GM18505 (cell line): ENCODE measurements around the gene TAC4.
"Not testable (repeated sequence)": the region's sequence is repeated elsewhere in the genome, so short reads cannot be mapped to it uniquely, and the experiment has no call there.

Source experiments
- ATAC-seq: cut with Tn5 transposase; IDR thresholded peaks from one replicate; pipeline ENCODE4 v1.9.1; 2021; ENCODE audit not compliant: unreplicated experiment
- POLR2A ChIP-seq: IDR thresholded peaks from 4 replicates; pipeline ENCODE4 v1.6.1; 2011; ENCODE audit warnings: borderline replicate concordance; ENCODE audit not compliant: insufficient read depth, insufficient read length; ENCODE audit errors: extremely low read depth

TAC4 gene

GRCh38 chr17:49846938-49847712 is 744 bp downstream of the TAC4 start:
- no peak for ATAC-seq
- no peak for TF ChIP-seq POLR2A

DNA sequence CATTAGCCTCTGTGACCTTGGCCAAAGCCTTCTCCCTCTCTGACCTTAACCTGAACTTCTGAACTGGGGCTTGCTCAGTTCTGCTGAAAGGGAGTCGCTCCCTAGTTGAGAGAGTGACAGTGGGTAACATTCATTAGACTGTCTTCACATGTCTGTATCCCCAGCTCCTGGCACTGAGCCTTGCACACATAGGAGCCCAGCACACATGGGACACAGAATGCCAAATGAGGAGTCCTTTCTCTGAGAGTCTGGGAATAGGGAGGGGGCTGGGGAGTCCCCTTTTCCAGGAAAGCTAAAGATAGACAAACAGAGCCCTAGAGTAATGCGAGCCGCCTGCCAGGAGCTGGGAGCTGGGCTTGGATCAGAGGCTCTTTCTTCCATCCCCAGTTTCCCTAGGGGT is 2.5 kb downstream of the TAC4 start:
- ATAC-seq: no peak
- TF ChIP-seq POLR2A: no peak

DNA sequence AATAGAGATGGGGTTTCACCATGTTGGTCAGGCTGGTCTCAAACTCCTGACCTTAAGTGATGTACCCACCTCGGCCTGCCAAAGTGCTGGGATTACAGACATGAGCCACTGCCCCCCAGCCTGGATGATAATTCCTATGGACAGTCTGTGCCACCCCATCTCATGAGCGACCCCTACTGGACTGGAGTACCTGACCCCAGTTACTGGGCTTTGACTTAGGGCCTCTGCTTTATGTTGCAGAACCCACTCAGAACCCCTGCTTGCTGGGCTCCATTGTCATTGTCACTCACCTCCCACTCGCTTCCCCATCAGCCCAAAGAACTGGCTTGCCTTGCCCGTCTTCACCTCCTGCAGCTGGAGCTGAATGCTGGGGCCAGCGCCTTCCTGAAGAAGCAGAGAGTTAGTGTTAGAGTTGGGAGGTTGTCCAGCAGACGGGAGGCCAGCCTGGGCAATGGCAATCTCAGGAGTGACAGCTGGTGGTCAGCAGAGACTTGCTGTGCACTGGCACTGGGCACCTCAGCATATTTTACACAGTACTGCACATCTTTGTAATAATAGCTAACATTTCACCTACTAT is 4.0 kb downstream of the TAC4 start:
- ATAC-seq: no peak
- no peak for TF ChIP-seq POLR2A

GRCh38 chr17:49842846-49843245 is 5.0 kb downstream of the TAC4 start:
- no peak for ATAC-seq
- no peak for TF ChIP-seq POLR2A

- TF ChIP-seq POLR2A: no peak
- ATAC-seq: no peak
These were observed 5.5 kb downstream of the TAC4 start for GRCh38 chr17:49842371-49842770.

- no peak for ATAC-seq
- TF ChIP-seq POLR2A: no peak
These were observed 6.3 kb downstream of the TAC4 start for GRCh38 chr17:49841548-49841947.

DNA sequence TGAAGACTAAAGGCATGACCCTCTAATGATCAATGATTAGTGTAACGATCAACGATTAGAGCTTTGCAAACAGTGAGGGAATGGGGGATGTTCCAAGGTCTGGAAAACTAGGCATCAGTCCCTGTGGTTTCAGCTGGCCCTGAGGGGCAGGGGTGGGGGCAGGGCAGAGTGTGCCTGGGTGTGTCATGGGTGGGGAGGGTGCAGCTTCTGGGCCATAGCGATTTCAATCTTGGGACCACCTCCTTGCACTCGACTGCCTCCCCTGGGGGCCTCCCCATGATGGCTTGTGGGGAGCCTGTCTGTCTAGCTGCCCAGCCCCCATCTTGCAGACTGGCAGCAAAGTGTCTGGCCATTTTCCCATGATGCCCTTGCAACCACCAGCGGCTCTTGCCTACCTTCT is 8.4 kb downstream of the TAC4 start:
- no peak for TF ChIP-seq POLR2A
- no peak for ATAC-seq

GRCh38 chr17:49836111-49837030 is 11.5 kb downstream of the TAC4 start:
- TF ChIP-seq POLR2A: no peak
- ATAC-seq: no peak

GRCh38 chr17:49835472-49835871 is 12.4 kb downstream of the TAC4 start:
- no peak for TF ChIP-seq POLR2A
- no peak for ATAC-seq

DNA sequence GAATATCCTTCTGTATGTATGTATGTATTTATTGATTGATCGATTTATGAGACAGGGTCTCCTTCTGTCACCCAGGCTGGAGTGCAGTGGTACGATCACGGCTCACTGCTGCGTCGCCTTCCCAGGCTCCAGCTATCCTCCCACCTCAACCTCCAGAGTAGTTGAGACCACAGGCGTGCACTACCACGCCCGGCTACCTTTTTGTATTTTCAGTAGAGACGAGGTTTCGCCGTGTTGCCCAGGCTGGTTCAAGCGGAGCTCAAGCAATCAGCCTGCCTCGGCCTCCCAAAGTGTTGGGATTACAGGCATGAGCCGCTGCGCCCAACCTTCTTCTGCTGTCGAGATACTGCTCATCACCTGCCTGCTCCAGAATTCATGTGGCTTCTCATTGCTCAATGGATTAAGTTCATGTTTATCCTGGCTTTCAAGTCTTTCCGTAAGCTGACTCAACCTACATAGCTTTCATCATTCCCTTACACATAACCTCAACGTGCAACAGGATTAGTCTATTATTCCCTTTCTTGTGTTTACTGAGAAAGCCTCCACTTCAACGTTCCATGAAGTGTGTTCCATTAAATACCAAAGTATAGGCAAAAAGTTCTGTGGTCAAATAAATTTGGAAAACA is 13.6 kb downstream of the TAC4 start:
- no peak for ATAC-seq
- TF ChIP-seq POLR2A: no peak

DNA sequence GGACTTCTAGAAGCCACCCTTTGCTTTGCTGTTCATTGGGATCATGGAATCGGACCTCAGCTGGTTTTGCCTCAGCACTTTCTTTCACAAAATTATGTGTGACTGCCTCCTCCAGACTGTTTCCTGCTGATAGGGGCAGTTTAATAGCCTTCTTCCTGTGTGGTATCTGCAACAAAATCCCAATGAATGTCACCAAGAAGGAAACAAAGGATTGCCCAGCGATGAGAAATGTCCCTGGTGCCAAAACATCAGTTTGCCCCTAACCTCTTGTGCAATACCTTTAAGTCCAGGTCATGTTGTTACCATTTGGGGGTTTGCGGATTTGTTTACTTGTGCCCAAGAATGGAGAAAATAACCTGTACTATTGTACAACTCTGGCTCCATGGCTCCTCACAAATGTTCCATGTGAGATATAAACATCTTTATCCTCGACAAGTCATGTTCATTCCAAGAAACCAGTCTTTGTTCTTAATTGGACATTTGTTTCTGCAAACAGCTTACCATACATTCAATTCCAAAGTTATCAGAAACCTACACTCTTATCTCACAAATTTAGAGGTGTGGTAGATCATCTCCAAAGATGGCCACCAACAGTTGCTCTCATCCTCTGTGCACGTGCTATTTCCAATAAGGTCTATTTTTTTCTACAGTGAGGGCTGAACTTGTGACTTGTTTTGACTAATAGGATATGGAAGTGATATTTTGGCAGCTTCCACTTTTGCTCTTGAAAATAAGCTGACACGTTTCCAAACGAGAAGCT is 14.8 kb downstream of the TAC4 start:
- TF ChIP-seq POLR2A: no peak
- ATAC-seq: no peak

- ATAC-seq: no peak
- TF ChIP-seq POLR2A: no peak
These were observed 17.3 kb downstream of the TAC4 start for GRCh38 chr17:49830605-49831004.

- TF ChIP-seq POLR2A: no peak
- ATAC-seq: no peak
These were observed 18.8 kb downstream of the TAC4 start for GRCh38 chr17:49829026-49829425.

DNA sequence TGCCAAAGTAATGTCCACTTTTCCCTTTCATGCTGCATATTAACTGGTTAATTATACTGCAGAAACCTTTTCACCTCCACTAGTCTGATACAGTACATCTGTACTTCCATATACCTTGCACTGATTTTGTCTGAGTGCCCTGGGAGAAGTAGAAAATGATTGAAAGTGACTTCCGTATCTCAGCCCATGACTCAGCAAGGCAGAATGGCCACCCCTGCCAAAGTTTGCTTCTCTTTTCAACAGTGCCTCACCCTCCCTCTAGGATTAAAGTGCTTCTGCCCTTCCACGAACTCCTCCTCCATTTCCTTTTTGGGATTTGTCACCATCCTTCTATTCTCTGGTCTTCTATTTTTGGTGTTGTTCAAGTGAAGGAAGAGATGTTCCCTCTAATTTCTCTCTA is 19.5 kb downstream of the TAC4 start:
- not testable (repeated sequence) for ATAC-seq
